ENCODE data around the gene PHLPP2. TPM values are rescaled to one million over a fixed set of nuclear protein-coding genes. Genes with fewer than 3 reads are reported as not detected.

PHLPP2 gene
- total and polyA plus RNA-seq, 4 donors = 2.9 to 13.1 (median 7.5) TPM

GRCh38 chr16:71726476-71727315, 2.2 kb upstream of the PHLPP2 start:
- H3K27ac ChIP-seq (ENCODE audit: low read depth in 1 of 2, low read length in 2 of 2) = peak overlapping the region in 1 of 2 donors; percentile 53
- intact Hi-C loops (cut with DNase I) = loop anchor here in 1 of 2 donors (10.0 kb wide), 1 partner anchor 78 kb away; the partner anchor contains the start of gene AP1G1
- 49 to 53% methylated on average over 4 of the region's 4 CpGs for WGBS, 2 donors
- DNase-seq (no peak), ATAC-seq (ENCODE audit: low FRiP score) (no peak)
- peaks cover 0 to 2% of the 10 kb centered on the region in 2 donors for H3K36me3 ChIP-seq (ENCODE audit: control insufficient read depth in 1 of 2, insufficient read depth in 2 of 2, low read length in 1 of 2)
- H3K4me1 ChIP-seq (ENCODE audit: control insufficient read depth in 1 of 2, insufficient read depth in 2 of 2, low read length in 2 of 2) = no peaks in the 10 kb centered on the region
- no peak overlapping the region for H3K4me3 ChIP-seq (ENCODE audit: low read length in 2 of 2)
- H3K27me3 ChIP-seq (ENCODE audit: control insufficient read depth in 1 of 2, insufficient read depth in 2 of 2, low read length in 1 of 2) = no peaks in the 10 kb centered on the region
- H3K9me3 ChIP-seq (ENCODE audit: control insufficient read depth, low read length) = no peaks in the 10 kb centered on the region

- DNase-seq = peak; percentile 77 to 92
- peak; percentile 90 for ATAC-seq (ENCODE audit: low FRiP score)
- peak overlapping the region; percentile 89 for H3K27ac ChIP-seq (ENCODE audit: low read depth in 1 of 2, low read length in 2 of 2)
- H3K9me3 ChIP-seq (ENCODE audit: control insufficient read depth, low read length) = no peaks in the 10 kb centered on the region
- WGBS, 2 donors = 0 to 1% methylated on average over 37 to 104 of the region's 104 CpGs
- H3K4me3 ChIP-seq (ENCODE audit: low read length in 2 of 2) = peak overlapping the region; percentile 80 to 93
- intact Hi-C loops (cut with DNase I) = loop anchor here in 1 of 2 donors (10.0 kb wide), 1 partner anchor 81 kb away; the partner anchor contains the start of gene AP1G1
- peaks cover 0 to 2% of the 10 kb centered on the region in 2 donors for H3K36me3 ChIP-seq (ENCODE audit: control insufficient read depth in 1 of 2, insufficient read depth in 2 of 2, low read length in 1 of 2)
- peaks cover 0 to 1% of the 10 kb centered on the region in 2 donors for H3K4me1 ChIP-seq (ENCODE audit: control insufficient read depth in 1 of 2, insufficient read depth in 2 of 2, low read length in 2 of 2)
- H3K27me3 ChIP-seq (ENCODE audit: control insufficient read depth in 1 of 2, insufficient read depth in 2 of 2, low read length in 1 of 2) = no peaks in the 10 kb centered on the region
These were observed 773 bp downstream of the PHLPP2 start for GRCh38 chr16:71723537-71724319.

GRCh38 chr16:71722801-71723536, 1.5 kb downstream of the PHLPP2 start:
- H3K4me3 ChIP-seq (ENCODE audit: low read length in 2 of 2) = peak overlapping the region; percentile 80 to 93
- ATAC-seq (ENCODE audit: low FRiP score) = peak; percentile 63
- peak; percentile 83 to 90 for DNase-seq
- H3K9me3 ChIP-seq (ENCODE audit: control insufficient read depth, low read length) = no peaks in the 10 kb centered on the region
- H3K27me3 ChIP-seq (ENCODE audit: control insufficient read depth in 1 of 2, insufficient read depth in 2 of 2, low read length in 1 of 2) = no peaks in the 10 kb centered on the region
- H3K36me3 ChIP-seq (ENCODE audit: control insufficient read depth in 1 of 2, insufficient read depth in 2 of 2, low read length in 1 of 2) = peaks cover 0 to 2% of the 10 kb centered on the region in 2 donors
- 0% methylated on average over 49 to 59 of the region's 59 CpGs for WGBS, 2 donors
- intact Hi-C loops (cut with DNase I) = loop anchor here in 1 of 2 donors (10.0 kb wide), 1 partner anchor 82 kb away; the partner anchor contains the start of gene AP1G1
- peak overlapping the region; percentile 76 to 89 for H3K27ac ChIP-seq (ENCODE audit: low read depth in 1 of 2, low read length in 2 of 2)
- peaks cover 0 to 1% of the 10 kb centered on the region in 2 donors for H3K4me1 ChIP-seq (ENCODE audit: control insufficient read depth in 1 of 2, insufficient read depth in 2 of 2, low read length in 2 of 2)

- intact Hi-C loops (cut with DNase I) = loop anchor here in 1 of 2 donors (10.0 kb wide), 1 partner anchor 84 kb away; the partner anchor contains the start of gene AP1G1
- H3K4me3 ChIP-seq (ENCODE audit: low read length in 2 of 2) = no peak overlapping the region
- no peak overlapping the region for H3K27ac ChIP-seq (ENCODE audit: low read depth in 1 of 2, low read length in 2 of 2)
- peaks cover 0 to 2% of the 10 kb centered on the region in 2 donors for H3K36me3 ChIP-seq (ENCODE audit: control insufficient read depth in 1 of 2, insufficient read depth in 2 of 2, low read length in 1 of 2)
- H3K27me3 ChIP-seq (ENCODE audit: control insufficient read depth in 1 of 2, insufficient read depth in 2 of 2, low read length in 1 of 2) = no peaks in the 10 kb centered on the region
- no peaks in the 10 kb centered on the region for H3K9me3 ChIP-seq (ENCODE audit: control insufficient read depth, low read length)
- 74 to 76% methylated on average over 8 of the region's 8 CpGs for WGBS, 2 donors
- DNase-seq (no peak), ATAC-seq (ENCODE audit: low FRiP score) (no peak)
- peaks cover 0 to 1% of the 10 kb centered on the region in 2 donors for H3K4me1 ChIP-seq (ENCODE audit: control insufficient read depth in 1 of 2, insufficient read depth in 2 of 2, low read length in 2 of 2)
These were observed 3.3 kb downstream of the PHLPP2 start for GRCh38 chr16:71721066-71721740.

- DNase-seq (no peak), ATAC-seq (ENCODE audit: low FRiP score) (no peak)
- Histone ChIP-seq H3K36me3 (ENCODE audit: control insufficient read depth in 1 of 2, insufficient read depth in 2 of 2, low read length in 1 of 2) (peaks cover 0 to 1% of the 10 kb centered on the region in 2 donors), H3K27ac (ENCODE audit: low read depth in 1 of 2, low read length in 2 of 2) (no peak overlapping the region), H3K4me3 (ENCODE audit: low read length in 2 of 2) (no peak overlapping the region), H3K27me3 (ENCODE audit: control insufficient read depth in 1 of 2, insufficient read depth in 2 of 2, low read length in 1 of 2) (no peaks in the 10 kb centered on the region), H3K4me1 (ENCODE audit: control insufficient read depth in 1 of 2, insufficient read depth in 2 of 2, low read length in 2 of 2) (peaks cover 2% of the 10 kb centered on the region in 2 donors), H3K9me3 (ENCODE audit: control insufficient read depth, low read length) (no peaks in the 10 kb centered on the region)
- 40 to 41% methylated on average over 1 of the region's 1 CpG for WGBS, 2 donors
- intact Hi-C loops (cut with DNase I) = no loop called here
These were observed 12.0 kb downstream of the PHLPP2 start for GRCh38 chr16:71712501-71712900.

GRCh38 chr16:71711789-71712188, 12.7 kb downstream of the PHLPP2 start:
- Histone ChIP-seq H3K27ac (ENCODE audit: low read depth in 1 of 2, low read length in 2 of 2) (no peak overlapping the region), H3K4me1 (ENCODE audit: control insufficient read depth in 1 of 2, insufficient read depth in 2 of 2, low read length in 2 of 2) (peaks cover 2% of the 10 kb centered on the region in 2 donors), H3K27me3 (ENCODE audit: control insufficient read depth in 1 of 2, insufficient read depth in 2 of 2, low read length in 1 of 2) (no peaks in the 10 kb centered on the region), H3K36me3 (ENCODE audit: control insufficient read depth in 1 of 2, insufficient read depth in 2 of 2, low read length in 1 of 2) (peaks cover 0 to 1% of the 10 kb centered on the region in 2 donors), H3K9me3 (ENCODE audit: control insufficient read depth, low read length) (no peaks in the 10 kb centered on the region), H3K4me3 (ENCODE audit: low read length in 2 of 2) (no peak overlapping the region)
- no peak for ATAC-seq (ENCODE audit: low FRiP score)
- WGBS, 2 donors = 80 to 82% methylated on average over 3 of the region's 3 CpGs
- intact Hi-C loops (cut with DNase I) = no loop called here
- no peak for DNase-seq

- peaks cover 0 to 2% of the 10 kb centered on the region in 2 donors for H3K4me1 ChIP-seq (ENCODE audit: control insufficient read depth in 1 of 2, insufficient read depth in 2 of 2, low read length in 2 of 2)
- H3K27me3 ChIP-seq (ENCODE audit: control insufficient read depth in 1 of 2, insufficient read depth in 2 of 2, low read length in 1 of 2) = no peaks in the 10 kb centered on the region
- ATAC-seq (ENCODE audit: low FRiP score) (no peak), DNase-seq (no peak)
- H3K36me3 ChIP-seq (ENCODE audit: control insufficient read depth in 1 of 2, insufficient read depth in 2 of 2, low read length in 1 of 2) = no peaks in the 10 kb centered on the region
- no peak overlapping the region for H3K4me3 ChIP-seq (ENCODE audit: low read length in 2 of 2)
- 77 to 78% methylated on average over 2 of the region's 2 CpGs for WGBS, 2 donors
- intact Hi-C loops (cut with DNase I) = no loop called here
- no peaks in the 10 kb centered on the region for H3K9me3 ChIP-seq (ENCODE audit: control insufficient read depth, low read length)
- no peak overlapping the region for H3K27ac ChIP-seq (ENCODE audit: low read depth in 1 of 2, low read length in 2 of 2)
These were observed 15.2 kb downstream of the PHLPP2 start for GRCh38 chr16:71709229-71709781.
